GM12878 (cell line): ENCODE results near the gene ARHGAP6. TPM values are rescaled to one million over a fixed set of nuclear protein-coding genes. Genes with fewer than 3 reads are reported as not detected.

Experiments
- ATAC-seq: fragments of 200-7000 bp; cut with Tn5 transposase; 3 replicates; pipeline ENCODE4 v1.9.1; 2020; ENCODE audit warnings: mild to moderate bottlenecking, moderate library complexity
- BruUV-seq: library from RNA; stranded (reverse); fragments of 400-500 nt; replicated peaks from 2 replicates; lab custom pipeline; 2021; lab: Mats Ljungman, UMichigan
- CTCF ChIA-PET: fragments of 300-600 bp; sonication (Branson Sonifier 250); formaldehyde crosslinking; extraction: SDS; loops from one replicate; lab custom pipeline; 2021; ENCODE audit warnings: inconsistent platforms; lab: Yijun Ruan, JAX
- POLR2A ChIA-PET: fragments of 350-600 bp; formaldehyde crosslinking; extraction: SDS; loops from one replicate; lab custom pipeline; 2021; ENCODE audit warnings: inconsistent platforms; lab: Charles Lee
- RAD21 ChIA-PET: fragments of 300-600 bp; sonication (Branson Sonifier 250); formaldehyde crosslinking; loops from one replicate; lab custom pipeline; 2023; ENCODE audit warnings: antibody characterized with exemption; ENCODE audit not compliant: unreplicated experiment; lab: Charles Lee
- SMC1A ChIA-PET: fragments of 300-600 bp; sonication (Branson Sonifier 250); formaldehyde crosslinking; loops from one replicate; lab custom pipeline; 2023; ENCODE audit not compliant: unreplicated experiment, uncharacterized antibody; lab: Charles Lee
- DNase-seq: peaks from one replicate; pipeline ENCODE4 v3.0.0-alpha.2; 2011; ENCODE audit warnings: low read depth, low spot score
- FAIRE-seq: peaks from 3 replicates; lab custom pipeline; 2011; peaks lifted over from hg19 to GRCh38; lab: Jason Lieb, UNC
- H2AFZ ChIP-seq: 2 replicates; pipeline ENCODE4 v1.6.0; 2011; ENCODE audit warnings: low read depth, low read length, control low read depth; ENCODE audit not compliant: control insufficient read depth
- H3K27ac ChIP-seq: 2 replicates; pipeline ENCODE4 v1.5.1; 2011; ENCODE audit warnings: control low read depth; ENCODE audit not compliant: control insufficient read depth, insufficient read depth
- H3K27me3 ChIP-seq, 2 experiments: replicated peaks in 1 of 2; 2 replicates each; pipeline versions ENCODE4 v1.6.0 to v1.6.1; 2011; ENCODE audit warnings: low read length in 1 of 2; ENCODE audit not compliant: control insufficient read depth in 2 of 2, insufficient read depth in 2 of 2
- H3K36me3 ChIP-seq, 2 experiments: 2 replicates each; pipeline ENCODE4 v1.5.1; 2011; ENCODE audit warnings: low read length in 1 of 2; ENCODE audit not compliant: control insufficient read depth in 2 of 2, insufficient read depth in 2 of 2
- H3K4me1 ChIP-seq: 2 replicates; pipeline ENCODE4 v1.6.1; 2011; ENCODE audit warnings: mild to moderate bottlenecking, low read length, moderate library complexity, mixed read lengths; ENCODE audit not compliant: control insufficient read depth, insufficient read depth
- H3K4me2 ChIP-seq: 2 replicates; pipeline ENCODE4 v1.6.0; 2011; ENCODE audit warnings: control low read depth; ENCODE audit not compliant: control insufficient read depth, insufficient read depth
- H3K4me3 ChIP-seq: fragments of 200-600 bp; sonication (generic); 2 replicates; pipeline ENCODE4 v1.5.1; 2016
- H3K79me2 ChIP-seq: 2 replicates; pipeline ENCODE4 v1.6.0; 2011; ENCODE audit warnings: low read length; ENCODE audit not compliant: control insufficient read depth, insufficient read depth
- H3K9ac ChIP-seq: 2 replicates; pipeline ENCODE4 v1.8.0; 2011; ENCODE audit warnings: low read length, control low read depth, mixed read lengths; ENCODE audit not compliant: control insufficient read depth, insufficient read depth
- H3K9me3 ChIP-seq: replicated peaks from 3 replicates; pipeline ENCODE4 v1.5.1; 2011; ENCODE audit warnings: mild to moderate bottlenecking, low read length; ENCODE audit not compliant: control insufficient read depth, insufficient read depth
- H4K20me1 ChIP-seq: 2 replicates; pipeline ENCODE4 v1.6.0; 2011; ENCODE audit not compliant: control insufficient read depth, insufficient read depth
- EGR1 ChIP-seq, 2 experiments: IDR thresholded peaks; 1 replicate in 1 of 2; 2 replicates in 1 of 2; pipeline ENCODE4 v1.6.1; 2011 to 2012; ENCODE audit warnings: low read depth in 2 of 2, low read length in 2 of 2, borderline replicate concordance in 1 of 2, mild to moderate bottlenecking in 1 of 2, moderate library complexity in 1 of 2
- ESRRA ChIP-seq: IDR thresholded peaks from 2 replicates; pipeline ENCODE4 v1.6.1; 2012; ENCODE audit warnings: mild to moderate bottlenecking, low read length, improper control_type of control experiment
- JUNB ChIP-seq: IDR thresholded peaks from 2 replicates; pipeline ENCODE4 v1.6.1; 2016; ENCODE audit warnings: antibody characterized with exemption, mild to moderate bottlenecking
- TCF12 ChIP-seq: IDR thresholded peaks from 2 replicates; pipeline ENCODE4 v1.6.1; 2011; ENCODE audit warnings: low read depth, mild to moderate bottlenecking, low read length
- TCF7 ChIP-seq: IDR thresholded peaks from 2 replicates; pipeline ENCODE4 v1.6.1; 2014; ENCODE audit warnings: antibody characterized with exemption, borderline replicate concordance
- ZSCAN29 ChIP-seq: fragments of 450-650 bp; IDR thresholded peaks from 2 replicates; pipeline ENCODE4 v1.6.1; 2017; ENCODE audit warnings: mild to moderate bottlenecking, moderate library complexity
- WGBS: methylation state at CpG from one replicate; pipeline ENCODE4 v1.1.6; 2016; ENCODE audit warnings: low lambda C conversion rate; ENCODE audit not compliant: insufficient replicate concordance, insufficient coverage; ENCODE audit errors: missing lambda C conversion rate; 5-methylcytosine and 5-hydroxymethylcytosine counted together
- in situ Hi-C: fragments of 300-500 bp; cut with MboI; formaldehyde crosslinking; loops from 9 replicates; pipeline ENCODE4 v1.14.3; 2018; ENCODE audit warnings: mixed read lengths
- intact Hi-C: fragments of 100-400 bp; cut with micrococcal nuclease; formaldehyde crosslinking; loops from one replicate; pipeline ENCODE4 v1.14.2; 2022; ENCODE audit not compliant: unreplicated experiment
- polyA plus RNA-seq, 11 experiments: library from polyadenylated mRNA; depleted of rRNA in 4 of 11; unstranded in 6 of 11; stranded (reverse) in 5 of 11; fragments of >200 nt; fragmentation: Nextera tagmentation in 4 of 11; fragmentation: Illumina TruSeq in 1 of 11; extraction: Ambion mirVana in 4 of 11; extraction: Trizol in 1 of 11; gene quantifications; 1 replicate in 1 of 11; 2 replicates in 10 of 11; pipeline versions ENCODE4 v1.2.1 to v1.2.3, GENCODE V29; 2011 to 2016; ENCODE audit warnings: inconsistent platforms in 2 of 11, missing spikeins in 2 of 11, low read depth in 1 of 11
- total RNA-seq, 4 experiments: library from RNA; depleted of rRNA in 3 of 4; stranded (reverse); fragments of >200 nt in 3 of 4; fragmentation: Illumina TruSeq in 1 of 4; extraction: Trizol in 1 of 4; gene quantifications; 2 replicates each; pipeline versions ENCODE4 v1.2.1 to v1.2.3, GENCODE V29; 2013 to 2021

Gene ARHGAP6
- total and polyA plus RNA-seq, 10 of the 15 experiments (the other 5 are each of a cell fraction or from before 2014, with no cell fraction given), result 0.20 to 1.8 (median 0.76) TPM

DNA sequence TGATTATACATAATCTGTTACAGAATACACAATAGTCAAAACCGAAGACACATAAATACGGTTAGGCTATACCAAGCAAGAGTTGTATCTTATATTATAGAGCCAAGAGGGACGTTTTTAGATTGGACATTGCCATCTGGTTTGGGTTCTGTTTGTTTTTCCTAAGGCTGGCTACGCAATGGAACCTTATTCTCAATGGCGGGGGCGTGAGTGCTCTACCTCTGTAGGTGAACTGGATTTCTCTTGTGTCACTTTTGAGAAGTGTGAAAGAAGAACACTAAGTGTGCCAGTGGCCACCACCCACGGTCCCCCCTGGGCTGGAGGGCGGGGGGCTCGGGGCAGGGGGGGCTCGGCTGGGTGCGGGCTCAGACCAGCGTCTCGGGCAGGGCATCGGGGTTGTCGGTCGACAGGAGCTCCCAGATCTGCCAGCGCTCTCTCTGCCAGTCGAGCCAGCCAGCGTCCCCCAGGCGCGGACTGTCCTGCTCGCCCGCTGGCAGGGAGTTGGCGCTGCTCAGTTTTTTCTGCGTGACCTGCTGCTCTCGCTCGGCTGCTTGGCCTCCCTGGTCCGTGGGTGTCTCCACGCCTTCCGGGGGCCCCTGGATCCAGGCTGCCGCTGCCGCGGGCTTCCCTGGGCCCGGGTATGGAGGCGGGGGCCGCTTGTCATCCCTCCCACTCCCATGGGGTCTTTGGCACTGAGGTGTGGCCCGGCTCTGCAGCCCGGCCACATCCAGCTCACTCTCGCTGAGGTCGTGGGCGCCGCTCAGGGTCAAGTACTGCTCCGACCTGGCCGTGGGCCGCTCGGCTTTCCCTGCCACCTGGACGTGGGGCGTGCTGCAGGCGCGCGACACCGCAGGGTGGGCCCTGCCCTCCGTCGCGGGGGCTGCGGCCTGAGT lies 527.0 kb downstream of the ARHGAP6 start:
- POLR2A ChIA-PET, result no interaction called here
- DNase-seq (no peak), FAIRE-seq (no peak), ATAC-seq (no peak)
- H3K9me3 ChIP-seq, result no peaks in the 10 kb centered on the region
- RAD21 ChIA-PET, result no interaction called here
- no peak overlapping the region for H3K27ac ChIP-seq
- H3K4me1 ChIP-seq, result no peaks in the 10 kb centered on the region
- in situ Hi-C loops, result no loop called here
- H2AFZ ChIP-seq, result no peak overlapping the region
- no peaks in the 10 kb centered on the region for H4K20me1 ChIP-seq
- no peak overlapping the region for H3K4me3 ChIP-seq
- H3K79me2 ChIP-seq, result no peaks in the 10 kb centered on the region
- no peak overlapping the region for H3K9ac ChIP-seq
- no peaks in the 10 kb centered on the region for H3K36me3 ChIP-seq
- H3K27me3 ChIP-seq, result no peaks in the 10 kb centered on the region
- no TSS peak for BruUV-seq
- SMC1A ChIA-PET, result no interaction called here
- intact Hi-C loops, result no loop called here
- CTCF ChIA-PET, result interaction anchor here (0.6 to 5.5 kb wide), 5 partner anchors 12 to 1128 kb away, joined by 3 to 62 read pairs (median 5); no protein-coding TSS in a partner anchor
- TF ChIP-seq ZSCAN29 (no peak), ESRRA (no peak), JUNB (no peak), TCF7 (no peak), TCF12 (no peak), EGR1 (IDR thresholded peaks at IDR 0.05; ENCODE audit: borderline replicate concordance in 1 of 2, low read depth in 2 of 2, low read length in 2 of 2) (no peak)
- H3K4me2 ChIP-seq, result no peak overlapping the region
- WGBS, result 60% methylated on average over 47 of the region's 56 CpGs
